C4-2B (cell line): ENCODE measurements around the gene ARMC9.

Experiments used
- H3K27ac ChIP-seq: fragments of 450-650 bp; 2 replicates; pipeline ENCODE4 v1.5.1; 2017
- ZFX ChIP-seq: fragments of 450-650 bp; IDR thresholded peaks from 2 replicates; pipeline ENCODE4 v1.6.1; 2017
- TF ChIP-seq, protein P1 (sequence below): fragments of 450-650 bp; conservative IDR thresholded peaks from 2 replicates; pipeline ENCODE4 v1.5.1; 2017; ENCODE audit warnings: mild to moderate bottlenecking

Gene ARMC9

DNA sequence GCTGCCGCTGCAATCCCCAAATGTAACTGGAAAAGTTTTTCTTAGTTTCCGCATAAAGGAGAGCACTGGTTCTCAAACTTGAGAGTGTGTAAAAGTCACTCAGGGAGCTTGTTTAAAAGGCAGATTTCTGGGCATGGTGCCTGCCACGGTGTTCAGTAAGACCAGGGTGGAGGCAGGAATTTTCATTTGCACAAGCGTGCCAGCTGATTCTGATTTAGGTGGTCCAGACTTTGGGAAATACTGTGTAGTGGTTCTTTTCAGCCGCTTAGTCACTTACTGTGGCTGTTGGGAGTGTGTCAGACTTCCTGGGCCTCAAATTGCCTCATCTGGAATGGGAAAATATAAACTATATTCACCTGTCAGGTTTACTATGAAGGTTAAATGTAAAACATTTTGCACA is 788 bp downstream of the ARMC9 start:
- H3K27ac ChIP-seq = peak overlapping the region; percentile 62
- TF ChIP-seq, protein P1, sequence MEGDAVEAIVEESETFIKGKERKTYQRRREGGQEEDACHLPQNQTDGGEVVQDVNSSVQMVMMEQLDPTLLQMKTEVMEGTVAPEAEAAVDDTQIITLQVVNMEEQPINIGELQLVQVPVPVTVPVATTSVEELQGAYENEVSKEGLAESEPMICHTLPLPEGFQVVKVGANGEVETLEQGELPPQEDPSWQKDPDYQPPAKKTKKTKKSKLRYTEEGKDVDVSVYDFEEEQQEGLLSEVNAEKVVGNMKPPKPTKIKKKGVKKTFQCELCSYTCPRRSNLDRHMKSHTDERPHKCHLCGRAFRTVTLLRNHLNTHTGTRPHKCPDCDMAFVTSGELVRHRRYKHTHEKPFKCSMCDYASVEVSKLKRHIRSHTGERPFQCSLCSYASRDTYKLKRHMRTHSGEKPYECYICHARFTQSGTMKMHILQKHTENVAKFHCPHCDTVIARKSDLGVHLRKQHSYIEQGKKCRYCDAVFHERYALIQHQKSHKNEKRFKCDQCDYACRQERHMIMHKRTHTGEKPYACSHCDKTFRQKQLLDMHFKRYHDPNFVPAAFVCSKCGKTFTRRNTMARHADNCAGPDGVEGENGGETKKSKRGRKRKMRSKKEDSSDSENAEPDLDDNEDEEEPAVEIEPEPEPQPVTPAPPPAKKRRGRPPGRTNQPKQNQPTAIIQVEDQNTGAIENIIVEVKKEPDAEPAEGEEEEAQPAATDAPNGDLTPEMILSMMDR = no peak
- no peak for TF ChIP-seq ZFX

DNA sequence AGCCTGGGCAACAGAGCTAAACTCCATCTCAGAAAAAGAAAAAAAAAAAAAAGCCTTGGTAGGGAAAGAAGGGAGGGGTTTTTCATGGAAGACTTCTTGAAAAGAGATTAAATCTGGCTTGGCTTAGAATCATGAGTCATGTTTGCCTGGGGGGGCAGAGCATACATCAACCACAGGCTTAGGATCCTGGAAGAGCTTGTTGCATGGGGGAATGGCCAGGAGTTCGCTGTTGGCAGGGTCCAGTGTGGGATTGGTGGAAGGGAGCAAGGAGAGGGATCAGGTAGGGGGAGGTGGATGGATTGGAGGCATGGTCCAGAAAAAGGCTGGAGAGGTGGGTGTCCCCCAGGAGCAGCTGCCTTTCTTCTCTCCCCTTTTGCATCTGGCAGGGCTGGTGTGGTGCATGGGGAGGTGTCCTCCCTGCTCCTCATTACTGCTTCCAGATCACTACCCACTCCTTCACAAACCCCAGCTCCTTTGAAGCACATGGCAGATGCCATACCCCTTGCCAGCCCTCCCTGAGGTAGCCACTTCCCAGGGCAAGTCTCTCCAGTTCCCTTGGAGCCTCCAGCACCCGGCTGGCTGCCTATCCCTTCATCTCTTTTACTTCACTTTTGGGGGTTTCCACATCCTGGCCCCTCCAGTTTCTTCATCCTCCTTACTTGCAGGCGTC is 2.5 kb downstream of the ARMC9 start:
- H3K27ac ChIP-seq = no peak overlapping the region
- TF ChIP-seq, protein P1 = no peak
- no peak for TF ChIP-seq ZFX

DNA sequence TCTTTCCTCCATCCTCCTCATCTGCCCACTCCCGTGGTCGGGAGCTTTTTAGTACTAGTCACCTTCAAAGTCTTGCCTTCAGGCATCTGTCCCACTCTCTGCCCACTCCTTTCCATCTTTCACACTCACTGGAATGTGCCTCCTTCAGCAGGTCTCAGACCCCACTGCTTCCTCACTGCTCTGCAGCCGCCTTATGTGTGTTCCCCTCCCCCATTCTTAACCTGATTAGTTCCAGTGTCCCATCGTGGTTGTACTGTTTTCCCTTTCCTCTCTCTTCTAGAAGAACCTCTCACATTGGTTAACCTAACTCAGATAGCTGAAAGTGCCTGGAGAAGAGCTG is 3.0 kb downstream of the ARMC9 start:
- H3K27ac ChIP-seq = no peak overlapping the region
- TF ChIP-seq, protein P1 = no peak
- no peak for TF ChIP-seq ZFX

DNA sequence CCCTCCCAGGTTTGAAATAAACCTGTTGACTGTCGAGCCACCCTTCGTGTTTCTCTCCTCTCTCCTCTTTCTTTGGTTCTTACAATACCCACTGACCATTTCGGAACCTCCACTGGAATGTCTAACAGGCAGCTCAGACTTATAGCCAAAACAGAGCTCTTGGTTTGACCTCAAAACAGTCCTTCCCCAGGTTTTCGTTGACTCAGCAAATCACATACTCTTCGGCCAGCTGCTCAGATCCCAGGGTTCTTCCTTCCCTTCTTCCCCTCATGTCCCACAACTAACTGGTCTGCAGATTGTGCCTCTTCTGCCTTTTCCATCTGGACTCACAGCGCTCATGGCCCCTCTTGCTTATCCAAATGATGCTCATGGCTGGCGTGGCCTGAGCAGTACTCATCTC is 4.7 kb downstream of the ARMC9 start:
- H3K27ac ChIP-seq = no peak overlapping the region

DNA sequence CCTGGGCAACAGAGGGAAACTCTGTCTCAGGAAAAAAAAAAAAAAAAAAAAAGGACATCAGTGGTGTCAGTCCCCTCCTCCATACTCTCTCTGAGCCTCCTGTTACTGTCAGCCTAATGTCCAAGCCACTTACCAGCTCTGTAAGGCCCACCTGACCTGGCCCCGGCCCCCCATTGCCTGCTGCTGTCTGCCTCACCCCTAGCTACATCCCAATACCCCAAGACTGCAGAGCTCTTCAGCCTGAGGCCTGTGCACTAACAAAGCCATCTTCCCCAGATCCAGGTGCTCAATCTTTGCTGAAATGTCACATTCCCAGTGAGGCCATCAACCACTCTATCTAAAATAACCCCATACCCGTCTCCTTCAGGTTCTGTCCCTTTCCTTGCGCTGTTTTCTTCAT is 5.7 kb downstream of the ARMC9 start:
- TF ChIP-seq ZFX = no peak
- TF ChIP-seq, protein P1 = no peak
- H3K27ac ChIP-seq = no peak overlapping the region

More for the DNA sequence above, 4.7 kb downstream of the ARMC9 start:
- TF ChIP-seq ZFX = no peak
- TF ChIP-seq, protein P1 = no peak

DNA sequence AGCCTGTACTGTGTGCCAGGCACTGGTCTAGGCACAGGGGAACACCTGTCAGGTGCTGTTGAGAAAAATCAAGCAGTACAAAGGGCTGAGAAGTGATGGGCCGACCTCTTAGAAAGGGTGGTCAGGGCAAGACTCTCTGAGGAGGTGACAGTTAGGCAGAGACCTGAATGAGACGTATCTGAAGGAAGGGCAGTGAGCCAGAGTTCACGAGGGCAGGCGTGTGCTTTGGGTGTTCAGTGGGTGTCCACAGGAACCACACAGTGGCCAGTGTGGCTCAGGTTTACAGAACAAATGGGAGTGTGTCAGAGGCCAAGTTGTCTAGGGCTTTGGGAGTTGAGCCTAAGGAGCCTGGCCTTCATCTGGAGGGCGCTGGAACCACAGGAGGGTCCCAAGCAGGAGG is 6.2 kb downstream of the ARMC9 start:
- TF ChIP-seq ZFX = no peak
- TF ChIP-seq, protein P1 = no peak

DNA sequence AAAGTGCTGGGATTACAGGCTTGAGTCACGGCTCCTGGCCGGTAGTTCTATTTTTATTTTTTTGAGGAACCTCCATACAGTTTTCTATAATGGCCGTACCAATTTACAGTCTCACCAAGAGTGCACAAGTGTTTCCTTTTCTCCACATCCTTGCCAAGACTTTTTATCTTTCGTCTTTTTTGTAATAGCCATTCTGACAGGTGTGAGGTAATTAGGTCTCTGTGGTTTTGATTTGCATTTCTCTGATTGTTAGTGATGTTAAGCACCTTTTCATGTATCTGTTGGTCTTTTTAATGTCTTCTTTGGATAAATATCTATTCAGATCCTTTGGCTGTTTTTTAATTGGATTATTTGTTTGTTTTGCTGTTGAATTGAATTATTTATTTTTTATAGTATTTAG is 9.3 kb downstream of the ARMC9 start:
- H3K27ac ChIP-seq = no peak overlapping the region
- TF ChIP-seq, protein P1 = no peak
- no peak for TF ChIP-seq ZFX

More for the DNA sequence above, 6.2 kb downstream of the ARMC9 start:
- no peak overlapping the region for H3K27ac ChIP-seq
